HL-60 (cell line): ENCODE results near the gene TMEM183A.

Experiments
- CTCF ChIP-seq: IDR thresholded peaks from one replicate; pipeline ENCODE4 v1.5.1; 2011; ENCODE audit warnings: low read length, control low read depth, inconsistent platforms; ENCODE audit not compliant: insufficient read depth
- POLR2AphosphoS5 ChIP-seq: IDR thresholded peaks from 2 replicates; pipeline ENCODE4 v1.6.1; 2012; ENCODE audit warnings: low read depth

GRCh38 chr1:203058676-203058935, 51.4 kb downstream of the TMEM183A start:
- TF ChIP-seq CTCF (no peak), POLR2AphosphoS5 (no peak)
